NT2/D1 (cell line): ENCODE results near the gene MKLN1.

ENCODE experiments used
- YY1 ChIP-seq: IDR thresholded peaks from 2 replicates; pipeline ENCODE4 v1.6.1; 2011; ENCODE audit not compliant: insufficient read length, insufficient read depth
- ZNF274 ChIP-seq: IDR thresholded peaks from 2 replicates; pipeline ENCODE4 v1.6.1; 2011; ENCODE audit warnings: mild to moderate bottlenecking, low read depth, low read length

- no peak for TF ChIP-seq ZNF274
- TF ChIP-seq YY1, result no peak
Measured at GRCh38 chr7:131299074-131299473, 28.6 kb upstream of the MKLN1 start.
